ENCODE results near the gene SLC22A17. TPM values are rescaled to one million over a fixed set of nuclear protein-coding genes. Genes with fewer than 3 reads are reported as not detected.
"Not testable (repeated sequence)": the region's sequence is repeated elsewhere in the genome, so short reads cannot be mapped to it uniquely, and the experiment has no call there.

SLC22A17 gene
- 10 to 100 TPM in 1 of 4 donors, 1 to 10 TPM in 3; 7.7 to 13.0 (median 8.4) TPM for total RNA-seq

GRCh38 chr14:23352506-23353432, at the start of gene SLC22A17:
SLC22A17 (minus strand) TSS chr14:23352887.
- no peak for TF ChIP-seq CTCF (IDR thresholded peaks at IDR 0.05)
- ATAC-seq (ENCODE audit: low FRiP score) (peak; percentile 93), DNase-seq (ENCODE audit: low spot score) (peak; percentile 32)

GRCh38 chr14:23401291-23401690, 48.6 kb upstream of the SLC22A17 start:
- TF ChIP-seq CTCF (IDR thresholded peaks at IDR 0.05) = no peak
- ATAC-seq (ENCODE audit: low FRiP score) = no peak
- no peak for DNase-seq (ENCODE audit: low spot score)

- DNase-seq (ENCODE audit: low spot score) = not testable (repeated sequence)
- peak; percentile 15 for ATAC-seq (ENCODE audit: low FRiP score)
These were observed 47.9 kb upstream of the SLC22A17 start for GRCh38 chr14:23400496-23401149.

- no peak for TF ChIP-seq CTCF (IDR thresholded peaks at IDR 0.05)
- no peak for ATAC-seq (ENCODE audit: low FRiP score)
- DNase-seq (ENCODE audit: low spot score) = no peak
These were observed 46.9 kb upstream of the SLC22A17 start for GRCh38 chr14:23399591-23399990.

GRCh38 chr14:23399136-23399535, 46.4 kb upstream of the SLC22A17 start:
- no peak for TF ChIP-seq CTCF (IDR thresholded peaks at IDR 0.05)
- no peak for DNase-seq (ENCODE audit: low spot score)
- ATAC-seq (ENCODE audit: low FRiP score) = no peak

- ATAC-seq (ENCODE audit: low FRiP score) (no peak), DNase-seq (ENCODE audit: low spot score) (no peak)
- no peak for TF ChIP-seq CTCF (IDR thresholded peaks at IDR 0.05)
These were observed 45.7 kb upstream of the SLC22A17 start for GRCh38 chr14:23398348-23398747.

- DNase-seq (ENCODE audit: low spot score) (no peak), ATAC-seq (ENCODE audit: low FRiP score) (no peak)
- TF ChIP-seq CTCF (IDR thresholded peaks at IDR 0.05) = no peak
These were observed 44.2 kb upstream of the SLC22A17 start for GRCh38 chr14:23396781-23397407.

Measured in omental fat pad (tissue), 4 donors.